Lung (tissue), 12 donors: ENCODE results near the gene SLC4A11. TPM values are rescaled to one million over a fixed set of nuclear protein-coding genes. Genes with fewer than 3 reads are reported as not detected.

Experiments used
- ATAC-seq: fragments of 200-7000 bp; cut with Tn5 transposase; one replicate; pipeline ENCODE4 v1.9.1; 2020; ENCODE audit warnings: moderate number of reproducible peaks; ENCODE audit not compliant: insufficient read depth, low FRiP score
- DNase-seq, 3 donors: peaks; one replicate each; pipeline ENCODE4 v3.0.0-alpha.2; 2013 to 2017
- H3K27ac ChIP-seq, 2 donors: one replicate each; pipeline ENCODE4 v1.5.1; 2013; ENCODE audit warnings: mild to moderate bottlenecking in 2 of 2, moderate library complexity in 2 of 2, control low read depth in 1 of 2, inconsistent platforms in 1 of 2, low read depth in 1 of 2, low read length in 1 of 2
- H3K27me3 ChIP-seq, 3 donors: one replicate each; pipeline ENCODE4 v1.5.1; 2013; ENCODE audit warnings: low read length in 2 of 3; ENCODE audit not compliant: control insufficient read depth in 3 of 3, insufficient read depth in 3 of 3
- H3K36me3 ChIP-seq, 4 donors: one replicate each; pipeline ENCODE4 v1.5.1; 2013; ENCODE audit warnings: low read length in 4 of 4, mild to moderate bottlenecking in 1 of 4, moderate library complexity in 1 of 4; ENCODE audit not compliant: control insufficient read depth in 4 of 4, insufficient read depth in 4 of 4
- H3K4me1 ChIP-seq, 5 donors: one replicate each; pipeline ENCODE4 v1.5.1; 2013; ENCODE audit warnings: low read length in 5 of 5, mild to moderate bottlenecking in 2 of 5, moderate library complexity in 1 of 5; ENCODE audit not compliant: control insufficient read depth in 5 of 5, insufficient read depth in 5 of 5
- H3K4me3 ChIP-seq: one replicate; pipeline ENCODE4 v1.5.1; 2013; ENCODE audit warnings: mild to moderate bottlenecking, control low read depth, moderate library complexity
- H3K9ac ChIP-seq, 2 donors: one replicate each; pipeline ENCODE4 v1.5.1; 2013; ENCODE audit warnings: low read length in 2 of 2, control low read depth in 1 of 2; ENCODE audit not compliant: insufficient read depth in 1 of 2
- H3K9me3 ChIP-seq, 4 donors: one replicate each; pipeline ENCODE4 v1.5.1; 2013; ENCODE audit warnings: low read length in 3 of 4, mild to moderate bottlenecking in 1 of 4, moderate library complexity in 1 of 4; ENCODE audit not compliant: control insufficient read depth in 4 of 4, insufficient read depth in 3 of 4
- CTCF ChIP-seq: IDR thresholded peaks from 2 replicates; pipeline ENCODE4 v1.5.1; 2012; ENCODE audit warnings: mild to moderate bottlenecking; ENCODE audit errors: control extremely low read depth, extremely low read depth
- WGBS, 2 donors: extraction: QIAGEN DNeasy Blood & Tissue Kit; methylation state at CpG; one replicate each; pipeline ENCODE4 v1.1.7; 2013; 5-methylcytosine and 5-hydroxymethylcytosine counted together
- polyA plus RNA-seq, 2 donors: library from polyadenylated mRNA; stranded (reverse); fragments of 200-250 nt; gene quantifications; one replicate each; pipeline ENCODE4 v1.2.1, GENCODE V29; 2013
- total RNA-seq, 2 donors: library from RNA; depleted of rRNA in 1 of 2; stranded (reverse); fragments of >200 nt in 1 of 2; gene quantifications; one replicate each; pipeline ENCODE4 v1.2.1, GENCODE V29; 2014 to 2021
- donor health status: control.
- donor health status: control.
- donor health status: Bipolar disorder and iron deficiency.
- donor health status: healthy.
- donor health status: DM: yes; HTN: yes; CAD: no.

Gene SLC4A11
- total and polyA plus RNA-seq, 4 donors, result 0.40 to 8.8 (median 4.7) TPM

GRCh38 chr20:3237011-3237957 lies 1.7 kb downstream of the SLC4A11 start:
- peaks cover 0 to 2% (median 0%) of the 10 kb centered on the region in 4 donors for H3K9me3 ChIP-seq
- 58 to 70% methylated on average over 24 to 25 of the region's 25 CpGs for WGBS, 2 donors
- DNase-seq, result no peak
- no peak for TF ChIP-seq CTCF
- no peak overlapping the region for H3K27ac ChIP-seq
- peaks cover 0 to 22% (median 0%) of the 10 kb centered on the region in 5 donors for H3K4me1 ChIP-seq
- H3K36me3 ChIP-seq, result no peaks in the 10 kb centered on the region
- no peak overlapping the region for H3K9ac ChIP-seq
- H3K4me3 ChIP-seq, result no peak overlapping the region
- no peak for ATAC-seq
- peaks cover 0 to 55% (median 44%) of the 10 kb centered on the region in 3 donors for H3K27me3 ChIP-seq

- WGBS, 2 donors, result 88 to 94% methylated on average over 4 of the region's 4 CpGs
- H3K9ac ChIP-seq, result no peak overlapping the region
- no peak overlapping the region for H3K4me3 ChIP-seq
- H3K36me3 ChIP-seq, result no peaks in the 10 kb centered on the region
- H3K4me1 ChIP-seq, result peaks cover 0 to 22% (median 0%) of the 10 kb centered on the region in 5 donors
- peaks cover 0 to 2% (median 0%) of the 10 kb centered on the region in 4 donors for H3K9me3 ChIP-seq
- H3K27ac ChIP-seq, result no peak overlapping the region
- H3K27me3 ChIP-seq, result peaks cover 0 to 41% (median 33%) of the 10 kb centered on the region in 3 donors
- no peak for ATAC-seq
- no peak for DNase-seq
- TF ChIP-seq CTCF, result no peak
Measured at GRCh38 chr20:3235666-3236324, 3.2 kb downstream of the SLC4A11 start.

- 92 to 96% methylated on average over 24 to 25 of the region's 25 CpGs for WGBS, 2 donors
- Histone ChIP-seq H3K9ac (no peak overlapping the region), H3K4me3 (no peak overlapping the region), H3K4me1 (peaks cover 0 to 12% (median 0%) of the 10 kb centered on the region in 5 donors), H3K27me3 (peaks cover 0 to 26% (median 19%) of the 10 kb centered on the region in 3 donors), H3K36me3 (no peaks in the 10 kb centered on the region), H3K9me3 (no peaks in the 10 kb centered on the region), H3K27ac (no peak overlapping the region)
- TF ChIP-seq CTCF, result no peak
- no peak for ATAC-seq
- no peak for DNase-seq
Measured at GRCh38 chr20:3233991-3234498, 4.9 kb downstream of the SLC4A11 start.
